Measurements from ENCODE around the gene SPPL2B. TPM values are rescaled to one million over a fixed set of nuclear protein-coding genes. Genes with fewer than 3 reads are reported as not detected.
A peak's percentile ranks its signal among the peaks of the same experiment; 100 is the strongest.

Gene SPPL2B
- total and polyA plus RNA-seq, 9 of the 15 experiments (the other 6 are each of a cell fraction or from before 2014, with no cell fraction given) = 0.20 to 81.2 (median 15.1) TPM

- TF ChIP-seq CHD7 (IDR thresholded peaks at IDR 0.05; ENCODE audit: low read depth, low read length) = no peak
- no peak for TF ChIP-seq CC2D1A (IDR thresholded peaks at IDR 0.05)
- no peak for TF ChIP-seq EZH2 (IDR thresholded peaks at IDR 0.05; ENCODE audit: borderline replicate concordance, low read depth, low read length)
- peak; percentile 20 for TF ChIP-seq CHD4 (IDR thresholded peaks at IDR 0.05; ENCODE audit: insufficient read depth, insufficient replicate concordance, low read depth, low read length, poor library complexity, severe bottlenecking)
- TF ChIP-seq DNMT1 (IDR thresholded peaks at IDR 0.05) = no peak
- no peak for TF ChIP-seq ZNF232 (CRISPR knock-in tag; IDR thresholded peaks at IDR 0.05)
- TF ChIP-seq ADNP (tag; IDR thresholded peaks at IDR 0.05) = no peak
- no peak for TF ChIP-seq ZNF707 (CRISPR knock-in tag; conservative IDR thresholded peaks at IDR 0.05)
- TF ChIP-seq JUND (IDR thresholded peaks at IDR 0.05; ENCODE audit: borderline replicate concordance, low read depth, low read length) = no peak
- TF ChIP-seq JUND (tag; IDR thresholded peaks at IDR 0.05; ENCODE audit: borderline replicate concordance, low read depth, low read length) = no peak
- TF ChIP-seq NCOA4 (IDR thresholded peaks at IDR 0.05; ENCODE audit: partially characterized antibody) = no peak
- no peak for TF ChIP-seq ZBTB43 (CRISPR knock-in tag; IDR thresholded peaks at IDR 0.05)
- no peak for TF ChIP-seq ERF (CRISPR knock-in tag; IDR thresholded peaks at IDR 0.05)
- TF ChIP-seq LCOR (CRISPR knock-in tag; IDR thresholded peaks at IDR 0.05) = no peak
Observed at GRCh38 chr19:2303211-2303798, 25.2 kb upstream of the SPPL2B start (continued).

All from K562 (cell line).